Measurements from ENCODE around the gene ZFP64.
"Not testable (repeated sequence)": the region's sequence is repeated elsewhere in the genome, so short reads cannot be mapped to it uniquely, and the experiment has no call there.

Gene ZFP64

GRCh38 chr20:52191132-52191915 is at the start of gene ZFP64:
Gene ZFP64 (minus strand): TSS chr20:52191779. CDS start chr20:52191636, 143 bp downstream.
- peak; percentile 34 to 36 for DNase-seq (ENCODE audit: low read depth in 2 of 2)

- no peak for DNase-seq (ENCODE audit: low read depth in 2 of 2)
Measured at GRCh38 chr20:52240802-52241201, 49.2 kb upstream of the ZFP64 start.

GRCh38 chr20:52239102-52239501 is 47.5 kb upstream of the ZFP64 start:
- no peak for DNase-seq (ENCODE audit: low read depth in 2 of 2)

GRCh38 chr20:52236292-52236691 is 44.7 kb upstream of the ZFP64 start:
- DNase-seq (ENCODE audit: low read depth in 2 of 2) = no peak

- no peak for DNase-seq (ENCODE audit: low read depth in 2 of 2)
Measured at GRCh38 chr20:52235129-52235528, 43.5 kb upstream of the ZFP64 start.

- no peak for DNase-seq (ENCODE audit: low read depth in 2 of 2)
Measured at GRCh38 chr20:52234302-52235045, 42.9 kb upstream of the ZFP64 start.

- DNase-seq (ENCODE audit: low read depth in 2 of 2) = no peak
Measured at GRCh38 chr20:52231230-52231746, 39.7 kb upstream of the ZFP64 start.

- DNase-seq (ENCODE audit: low read depth in 2 of 2) = no peak
Measured at GRCh38 chr20:52230409-52230808, 38.8 kb upstream of the ZFP64 start.

- DNase-seq (ENCODE audit: low read depth in 2 of 2) = not testable (repeated sequence)
Measured at GRCh38 chr20:52229346-52229745, 37.8 kb upstream of the ZFP64 start.

GRCh38 chr20:52226370-52226769 is 34.8 kb upstream of the ZFP64 start:
- DNase-seq (ENCODE audit: low read depth in 2 of 2) = no peak

- no peak for DNase-seq (ENCODE audit: low read depth in 2 of 2)
Measured at GRCh38 chr20:52224920-52225319, 33.3 kb upstream of the ZFP64 start.

GRCh38 chr20:52221362-52221761 is 29.8 kb upstream of the ZFP64 start:
- DNase-seq (ENCODE audit: low read depth in 2 of 2) = not testable (repeated sequence)

GRCh38 chr20:52220891-52221290 is 29.3 kb upstream of the ZFP64 start:
- DNase-seq (ENCODE audit: low read depth in 2 of 2) = not testable (repeated sequence)

- DNase-seq (ENCODE audit: low read depth in 2 of 2) = no peak
Measured at GRCh38 chr20:52219441-52219840, 27.9 kb upstream of the ZFP64 start.

GRCh38 chr20:52217689-52218395 is 26.3 kb upstream of the ZFP64 start:
- DNase-seq (ENCODE audit: low read depth in 2 of 2) = no peak

GRCh38 chr20:52213995-52214394 is 22.4 kb upstream of the ZFP64 start:
- DNase-seq (ENCODE audit: low read depth in 2 of 2) = no peak

- no peak for DNase-seq (ENCODE audit: low read depth in 2 of 2)
Measured at GRCh38 chr20:52212943-52213342, 21.4 kb upstream of the ZFP64 start.

- no peak for DNase-seq (ENCODE audit: low read depth in 2 of 2)
Measured at GRCh38 chr20:52210037-52210990, 18.7 kb upstream of the ZFP64 start.

- DNase-seq (ENCODE audit: low read depth in 2 of 2) = no peak
Measured at GRCh38 chr20:52209154-52209571, 17.6 kb upstream of the ZFP64 start.

GRCh38 chr20:52207020-52207810 is 15.6 kb upstream of the ZFP64 start:
- no peak for DNase-seq (ENCODE audit: low read depth in 2 of 2)
